Uterus (tissue), 4 donors: ENCODE results near the gene ANKRD1. TPM values are rescaled to one million over a fixed set of nuclear protein-coding genes. Genes with fewer than 3 reads are reported as not detected.
"Not testable (repeated sequence)": the region's sequence is repeated elsewhere in the genome, so short reads cannot be mapped to it uniquely, and the experiment has no call there.

Experiments used
- DNase-seq, 2 donors: peaks; one replicate each; pipeline ENCODE4 v3.0.0-alpha.2; 2019 to 2020
- H3K27ac ChIP-seq, 2 donors: fragments of 200-600 bp; sonication (generic); 1 replicate in 1 of 2; 2 replicates in 1 of 2; pipeline ENCODE4 v1.5.1; 2016 to 2018
- H3K27me3 ChIP-seq, 2 donors: fragments of 200-600 bp; sonication (generic); one replicate each; pipeline ENCODE4 v1.5.1; 2018 to 2019; ENCODE audit warnings: control low read depth in 1 of 2
- H3K36me3 ChIP-seq, 2 donors: fragments of 200-600 bp; sonication (generic); one replicate each; pipeline ENCODE4 v1.5.1; 2019; ENCODE audit warnings: control low read depth in 1 of 2
- H3K4me1 ChIP-seq, 2 donors: fragments of 200-600 bp; sonication (generic); one replicate each; pipeline ENCODE4 v1.5.1; 2018 to 2019; ENCODE audit warnings: control low read depth in 1 of 2
- H3K4me3 ChIP-seq, 2 donors: fragments of 200-600 bp; sonication (generic); 1 replicate in 1 of 2; 2 replicates in 1 of 2; pipeline ENCODE4 v1.5.1; 2018 to 2019; ENCODE audit warnings: mild to moderate bottlenecking in 1 of 2
- H3K9me3 ChIP-seq, 2 donors: fragments of 200-600 bp; sonication (generic); one replicate each; pipeline ENCODE4 v1.5.1; 2019; ENCODE audit warnings: control low read depth in 1 of 2
- POLR2A ChIP-seq, 2 donors: fragments of 450-650 bp; IDR thresholded peaks; one replicate each; pipeline ENCODE4 v1.6.1; 2016; ENCODE audit warnings: antibody characterized with exemption in 2 of 2, mild to moderate bottlenecking in 1 of 2, moderate library complexity in 1 of 2
- intact Hi-C: fragments of 100-400 bp; cut with DNase I; formaldehyde crosslinking; loops from one replicate; pipeline ENCODE4 v1.15.1; 2023; ENCODE audit warnings: low total_unique reads
- total RNA-seq, 4 donors: library from RNA; depleted of rRNA in 3 of 4; stranded (reverse); fragments of >200 nt in 3 of 4; gene quantifications; one replicate each; pipeline versions ENCODE4 v1.1.0 to v1.2.4, GENCODE V29; 2014 to 2023
- TF ChIP-seq, protein P1 (sequence below), 4 experiments: fragments of 200-600 bp in 2 of 4; fragments of 450-650 bp in 2 of 4; sonication (generic) in 2 of 4; IDR thresholded peaks; one replicate each; pipeline ENCODE4 v1.5.1; 2016 to 2019; ENCODE audit warnings: antibody characterized with exemption in 4 of 4, mild to moderate bottlenecking in 2 of 4, moderate library complexity in 1 of 4
- donor health status: DM: yes; HTN: yes; CAD: no.

The ANKRD1 gene
- total RNA-seq, 4 donors from 2014 or later: 0.35 to 0.64 TPM; not detected in 2

DNA sequence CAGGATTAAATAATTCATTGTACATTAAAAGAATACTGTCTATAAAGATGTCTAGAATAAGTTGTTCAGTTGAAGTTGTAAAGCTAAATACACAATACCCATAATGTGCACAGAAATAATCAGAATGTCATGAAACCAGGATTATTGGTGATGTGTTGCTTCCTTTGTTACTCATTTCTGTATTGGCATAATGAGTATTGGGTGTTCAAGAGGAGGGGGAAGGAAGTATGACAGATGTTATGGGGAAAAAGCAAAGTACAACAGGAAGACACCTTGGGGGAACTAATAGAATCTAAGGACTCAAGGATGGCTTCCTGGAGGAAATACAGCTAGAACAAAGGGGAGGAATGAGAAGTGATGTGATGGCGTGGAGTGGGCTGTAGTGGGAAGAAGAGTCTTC lies 15.0 kb downstream of the ANKRD1 start:
- Histone ChIP-seq H3K4me3 (no peak overlapping the region), H3K4me1 (no peaks in the 10 kb centered on the region), H3K9me3 (no peaks in the 10 kb centered on the region), H3K36me3 (no peaks in the 10 kb centered on the region), H3K27ac (no peak overlapping the region), H3K27me3 (no peaks in the 10 kb centered on the region)
- TF ChIP-seq POLR2A (IDR thresholded peaks at IDR 0.05): no peak
- TF ChIP-seq, protein P1, sequence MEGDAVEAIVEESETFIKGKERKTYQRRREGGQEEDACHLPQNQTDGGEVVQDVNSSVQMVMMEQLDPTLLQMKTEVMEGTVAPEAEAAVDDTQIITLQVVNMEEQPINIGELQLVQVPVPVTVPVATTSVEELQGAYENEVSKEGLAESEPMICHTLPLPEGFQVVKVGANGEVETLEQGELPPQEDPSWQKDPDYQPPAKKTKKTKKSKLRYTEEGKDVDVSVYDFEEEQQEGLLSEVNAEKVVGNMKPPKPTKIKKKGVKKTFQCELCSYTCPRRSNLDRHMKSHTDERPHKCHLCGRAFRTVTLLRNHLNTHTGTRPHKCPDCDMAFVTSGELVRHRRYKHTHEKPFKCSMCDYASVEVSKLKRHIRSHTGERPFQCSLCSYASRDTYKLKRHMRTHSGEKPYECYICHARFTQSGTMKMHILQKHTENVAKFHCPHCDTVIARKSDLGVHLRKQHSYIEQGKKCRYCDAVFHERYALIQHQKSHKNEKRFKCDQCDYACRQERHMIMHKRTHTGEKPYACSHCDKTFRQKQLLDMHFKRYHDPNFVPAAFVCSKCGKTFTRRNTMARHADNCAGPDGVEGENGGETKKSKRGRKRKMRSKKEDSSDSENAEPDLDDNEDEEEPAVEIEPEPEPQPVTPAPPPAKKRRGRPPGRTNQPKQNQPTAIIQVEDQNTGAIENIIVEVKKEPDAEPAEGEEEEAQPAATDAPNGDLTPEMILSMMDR (IDR thresholded peaks at IDR 0.05): no peak
- intact Hi-C loops: no loop called here
- no peak for DNase-seq

DNA sequence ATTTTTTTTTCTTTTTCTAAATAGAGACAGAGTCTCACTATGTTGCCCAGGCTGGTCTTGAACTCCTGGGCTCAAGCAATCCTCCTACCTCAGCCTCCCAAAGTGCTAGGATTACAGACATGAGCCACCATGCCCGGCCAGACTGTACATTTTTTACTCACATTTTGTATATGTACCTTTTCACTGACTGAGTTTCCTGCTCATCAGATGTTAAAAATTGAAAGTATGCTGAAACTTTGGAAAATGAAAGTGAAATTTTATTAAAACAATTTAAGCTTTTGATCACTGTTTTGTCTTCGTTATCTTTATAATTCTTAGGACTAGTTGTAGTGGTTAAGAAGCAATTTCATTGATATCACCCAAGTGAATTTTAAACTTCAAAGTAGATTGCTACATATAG lies 24.0 kb downstream of the ANKRD1 start:
- intact Hi-C loops, H3K36me3 ChIP-seq, H3K4me3 ChIP-seq: not testable (repeated sequence)

GRCh38 chr10:90893190-90893589 lies 27.7 kb downstream of the ANKRD1 start:
- DNase-seq: no peak
- Histone ChIP-seq H3K27me3 (no peaks in the 10 kb centered on the region), H3K9me3 (no peaks in the 10 kb centered on the region), H3K36me3 (no peaks in the 10 kb centered on the region), H3K4me3 (no peak overlapping the region), H3K4me1 (no peaks in the 10 kb centered on the region), H3K27ac (no peak overlapping the region)
- intact Hi-C loops: no loop called here
- TF ChIP-seq, protein P1 (IDR thresholded peaks at IDR 0.05): no peak
- TF ChIP-seq POLR2A (IDR thresholded peaks at IDR 0.05): no peak

More for the DNA sequence above, 24.0 kb downstream of the ANKRD1 start:
- H3K4me1 ChIP-seq, DNase-seq, H3K27ac ChIP-seq, H3K27me3 ChIP-seq, H3K9me3 ChIP-seq: not testable (repeated sequence)

GRCh38 chr10:90890347-90890746 lies 30.5 kb downstream of the ANKRD1 start:
- H3K36me3 ChIP-seq: no peaks in the 10 kb centered on the region
- H3K4me1 ChIP-seq: no peaks in the 10 kb centered on the region
- no peak overlapping the region for H3K4me3 ChIP-seq
- H3K9me3 ChIP-seq: no peaks in the 10 kb centered on the region
- H3K27ac ChIP-seq: no peak overlapping the region
- H3K27me3 ChIP-seq: no peaks in the 10 kb centered on the region
- intact Hi-C loops: no loop called here
- TF ChIP-seq POLR2A (IDR thresholded peaks at IDR 0.05): no peak
- TF ChIP-seq, protein P1 (IDR thresholded peaks at IDR 0.05): no peak
- DNase-seq: no peak

GRCh38 chr10:90889636-90890035 lies 31.3 kb downstream of the ANKRD1 start:
- no peak for TF ChIP-seq POLR2A (IDR thresholded peaks at IDR 0.05)
- TF ChIP-seq, protein P1 (IDR thresholded peaks at IDR 0.05): no peak
- no peaks in the 10 kb centered on the region for H3K4me1 ChIP-seq
- no peaks in the 10 kb centered on the region for H3K9me3 ChIP-seq
- H3K36me3 ChIP-seq: no peaks in the 10 kb centered on the region
- intact Hi-C loops: no loop called here
- H3K4me3 ChIP-seq: no peak overlapping the region
- DNase-seq: no peak
- H3K27me3 ChIP-seq: no peaks in the 10 kb centered on the region
- no peak overlapping the region for H3K27ac ChIP-seq

- Histone ChIP-seq H3K4me1 (no peaks in the 10 kb centered on the region), H3K27ac (no peak overlapping the region), H3K9me3 (no peaks in the 10 kb centered on the region), H3K36me3 (no peaks in the 10 kb centered on the region), H3K27me3 (no peaks in the 10 kb centered on the region), H3K4me3 (no peak overlapping the region)
- DNase-seq: no peak
- intact Hi-C loops: no loop called here
- no peak for TF ChIP-seq POLR2A (IDR thresholded peaks at IDR 0.05)
- TF ChIP-seq, protein P1 (IDR thresholded peaks at IDR 0.05): no peak
These were observed 32.5 kb downstream of the ANKRD1 start for GRCh38 chr10:90888387-90888786.
